CD14-positive monocyte (primary cell): Measurements from ENCODE around the gene CDT1. TPM values are rescaled to one million over a fixed set of nuclear protein-coding genes. Genes with fewer than 3 reads are reported as not detected.
A peak's percentile ranks its signal among the peaks of the same experiment; 100 is the strongest.

Experiments
- DNase-seq, 3 donors: peaks; one replicate each; pipeline ENCODE4 v3.0.0-alpha.2; 2011 to 2022
- H2AFZ ChIP-seq: 2 replicates; pipeline ENCODE4 v1.6.0; 2012; ENCODE audit warnings: mild to moderate bottlenecking, low read depth, low read length, inconsistent platforms; ENCODE audit not compliant: insufficient read depth, poor library complexity, severe bottlenecking
- H3K27ac ChIP-seq, 2 donors: 1 replicate in 1 of 2; 2 replicates in 1 of 2; pipeline ENCODE4 v1.5.1; 2012 to 2013; ENCODE audit warnings: low read length in 2 of 2, control low read depth in 1 of 2, inconsistent platforms in 1 of 2, low read depth in 1 of 2, mild to moderate bottlenecking in 1 of 2
- H3K27me3 ChIP-seq, 2 donors: one replicate each; pipeline versions ENCODE4 v1.6.0 to v1.6.1; 2011 to 2013; ENCODE audit warnings: low read length in 2 of 2; ENCODE audit not compliant: control insufficient read depth in 2 of 2, insufficient read depth in 2 of 2
- H3K36me3 ChIP-seq, 2 donors: replicated peaks in 1 of 2; 1 replicate in 1 of 2; 2 replicates in 1 of 2; pipeline versions ENCODE4 v1.5.1 to v1.6.1; 2012 to 2013; ENCODE audit warnings: low read length in 2 of 2, control low read depth in 1 of 2, inconsistent platforms in 1 of 2, mild to moderate bottlenecking in 1 of 2; ENCODE audit not compliant: insufficient read depth in 2 of 2, control insufficient read depth in 1 of 2
- H3K4me1 ChIP-seq, 2 donors: 1 replicate in 1 of 2; 2 replicates in 1 of 2; pipeline versions ENCODE4 v1.5.1 to v1.6.1; 2012 to 2013; ENCODE audit warnings: low read length in 2 of 2, control low read depth in 1 of 2, inconsistent platforms in 1 of 2, mild to moderate bottlenecking in 1 of 2, moderate library complexity in 1 of 2; ENCODE audit not compliant: insufficient read depth in 2 of 2, control insufficient read depth in 1 of 2
- H3K4me2 ChIP-seq: replicated peaks from 2 replicates; pipeline ENCODE3; 2012; ENCODE audit warnings: low read length, moderate library complexity, mild to moderate bottlenecking; ENCODE audit not compliant: poor library complexity, severe bottlenecking; ENCODE audit errors: extremely low read depth
- H3K4me3 ChIP-seq, 3 experiments: fragments of 200-600 bp in 1 of 3; sonication (generic) in 1 of 3; replicated peaks in 1 of 3; 1 replicate in 2 of 3; 2 replicates in 1 of 3; pipeline ENCODE4 v1.5.1; 2011 to 2013; ENCODE audit warnings: low read length in 3 of 3, mild to moderate bottlenecking in 3 of 3, control low read depth in 2 of 3, low read depth in 2 of 3, inconsistent platforms in 1 of 3, moderate library complexity in 1 of 3
- H3K79me2 ChIP-seq: 2 replicates; pipeline ENCODE4 v1.6.0; 2012; ENCODE audit warnings: mild to moderate bottlenecking, control low read depth, inconsistent platforms, low read length, moderate library complexity; ENCODE audit not compliant: insufficient read depth
- H3K9ac ChIP-seq: 2 replicates; pipeline ENCODE4 v1.6.0; 2017; ENCODE audit warnings: low read length, mild to moderate bottlenecking; ENCODE audit not compliant: insufficient read depth, poor library complexity, severe bottlenecking
- H3K9me3 ChIP-seq, 2 donors: replicated peaks in 1 of 2; 1 replicate in 1 of 2; 2 replicates in 1 of 2; pipeline versions ENCODE4 v1.5.1 to v1.6.1; 2012 to 2013; ENCODE audit warnings: low read length in 2 of 2, control low read depth in 1 of 2; ENCODE audit not compliant: control insufficient read depth in 1 of 2, insufficient read depth in 1 of 2
- H4K20me1 ChIP-seq: 2 replicates; pipeline ENCODE4 v1.6.0; 2012; ENCODE audit warnings: mild to moderate bottlenecking, low read length, control low read depth, moderate library complexity; ENCODE audit not compliant: insufficient read depth
- H3K27ac Mint-ChIP-seq, 7 donors: one replicate each; pipeline ENCODE4 v1.8.0; 2020; ENCODE audit warnings: mild to moderate bottlenecking in 7 of 7, mixed read lengths in 7 of 7, moderate library complexity in 6 of 7, inconsistent platforms in 2 of 7
- H3K27me3 Mint-ChIP-seq, 3 donors: one replicate each; pipeline ENCODE4 v1.8.0; 2021 to 2022; ENCODE audit warnings: low read depth in 3 of 3, mild to moderate bottlenecking in 3 of 3, mixed read lengths in 3 of 3, moderate library complexity in 3 of 3, inconsistent platforms in 1 of 3
- H3K36me3 Mint-ChIP-seq, 2 donors: one replicate each; pipeline ENCODE4 v1.8.0; 2020; ENCODE audit warnings: mixed read lengths in 2 of 2, inconsistent platforms in 1 of 2, mild to moderate bottlenecking in 1 of 2
- H3K4me1 Mint-ChIP-seq: one replicate; pipeline ENCODE4 v1.8.0; 2020; ENCODE audit warnings: mild to moderate bottlenecking, mixed read lengths
- H3K4me3 Mint-ChIP-seq, 2 donors: one replicate each; pipeline ENCODE4 v1.8.0; 2020; ENCODE audit warnings: mild to moderate bottlenecking in 2 of 2, mixed read lengths in 2 of 2, moderate library complexity in 1 of 2
- H3K9me3 Mint-ChIP-seq, 7 donors: one replicate each; pipeline ENCODE4 v1.8.0; 2020 to 2022; ENCODE audit warnings: mixed read lengths in 7 of 7, mild to moderate bottlenecking in 6 of 7, moderate library complexity in 6 of 7, inconsistent platforms in 2 of 7
- WGBS: methylation state at CpG from one replicate; pipeline ENCODE4 v1.1.5; 2013; ENCODE audit warnings: missing lambda C conversion rate; ENCODE audit not compliant: insufficient coverage; 5-methylcytosine and 5-hydroxymethylcytosine counted together
- intact Hi-C, 2 donors: fragments of 100-400 bp; cut with micrococcal nuclease; formaldehyde crosslinking; loops; one replicate each; pipeline versions ENCODE4 v1.15.0 to v1.15.1; 2023
- polyA plus RNA-seq, 3 donors: library from polyadenylated mRNA; depleted of rRNA in 1 of 3; unstranded in 2 of 3; stranded (reverse) in 1 of 3; fragments of 300-500 nt in 2 of 3; fragments of >200 nt in 1 of 3; fragmentation: Illumina TruSeq in 2 of 3; gene quantifications; 1 replicate in 2 of 3; 2 replicates in 1 of 3; pipeline ENCODE4 v1.2.3, GENCODE V29; 2012 to 2021
- TF ChIP-seq, protein P1 (sequence below): fragments of 200-600 bp; IDR thresholded peaks from one replicate; pipeline ENCODE4 v1.8.0; 2022; ENCODE audit warnings: antibody characterized with exemption, mild to moderate bottlenecking

Gene CDT1
- polyA plus RNA-seq, 3 donors, result 0.07 to 0.24 (median 0.16) TPM

GRCh38 chr16:88766975-88767374 is 36.6 kb upstream of the CDT1 start:
- peaks cover 99% of the 10 kb centered on the region for H3K79me2 ChIP-seq

GRCh38 chr16:88767546-88768070 is 36.0 kb upstream of the CDT1 start:
- TF ChIP-seq, protein P1, sequence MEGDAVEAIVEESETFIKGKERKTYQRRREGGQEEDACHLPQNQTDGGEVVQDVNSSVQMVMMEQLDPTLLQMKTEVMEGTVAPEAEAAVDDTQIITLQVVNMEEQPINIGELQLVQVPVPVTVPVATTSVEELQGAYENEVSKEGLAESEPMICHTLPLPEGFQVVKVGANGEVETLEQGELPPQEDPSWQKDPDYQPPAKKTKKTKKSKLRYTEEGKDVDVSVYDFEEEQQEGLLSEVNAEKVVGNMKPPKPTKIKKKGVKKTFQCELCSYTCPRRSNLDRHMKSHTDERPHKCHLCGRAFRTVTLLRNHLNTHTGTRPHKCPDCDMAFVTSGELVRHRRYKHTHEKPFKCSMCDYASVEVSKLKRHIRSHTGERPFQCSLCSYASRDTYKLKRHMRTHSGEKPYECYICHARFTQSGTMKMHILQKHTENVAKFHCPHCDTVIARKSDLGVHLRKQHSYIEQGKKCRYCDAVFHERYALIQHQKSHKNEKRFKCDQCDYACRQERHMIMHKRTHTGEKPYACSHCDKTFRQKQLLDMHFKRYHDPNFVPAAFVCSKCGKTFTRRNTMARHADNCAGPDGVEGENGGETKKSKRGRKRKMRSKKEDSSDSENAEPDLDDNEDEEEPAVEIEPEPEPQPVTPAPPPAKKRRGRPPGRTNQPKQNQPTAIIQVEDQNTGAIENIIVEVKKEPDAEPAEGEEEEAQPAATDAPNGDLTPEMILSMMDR, result no peak
- peak overlapping the region in 3 of 7 donors; percentile 32 to 82 (median 73) for H3K27ac Mint-ChIP-seq
- peaks cover 99% of the 10 kb centered on the region for H4K20me1 ChIP-seq
- no peak overlapping the region for H2AFZ ChIP-seq
- H3K9ac ChIP-seq, result peak overlapping the region; percentile 30
- no peak for DNase-seq
- H3K36me3 ChIP-seq, result peaks cover 25 to 34% of the 10 kb centered on the region in 2 donors
- no peaks in the 10 kb centered on the region for H3K9me3 Mint-ChIP-seq
- H3K27me3 Mint-ChIP-seq, result peaks cover 0 to 3% (median 1%) of the 10 kb centered on the region in 3 donors
- peaks cover 25 to 39% of the 10 kb centered on the region in 2 donors for H3K4me1 ChIP-seq
- no peak overlapping the region for H3K4me2 ChIP-seq
- no peaks in the 10 kb centered on the region for H3K27me3 ChIP-seq
- H3K4me1 Mint-ChIP-seq, result peaks cover 44% of the 10 kb centered on the region
- 88% methylated on average over 9 of the region's 12 CpGs for WGBS
- H3K9me3 ChIP-seq, result no peaks in the 10 kb centered on the region
- no peak overlapping the region for H3K4me3 ChIP-seq
- H3K36me3 Mint-ChIP-seq, result peaks cover 18 to 36% of the 10 kb centered on the region in 2 donors
- intact Hi-C loops, result no loop called here
- peak overlapping the region in 1 of 2 donors; percentile 57 for H3K27ac ChIP-seq
- peaks cover 99% of the 10 kb centered on the region for H3K79me2 ChIP-seq
- H3K4me3 Mint-ChIP-seq, result no peak overlapping the region

More at GRCh38 chr16:88766975-88767374, 36.6 kb upstream of the CDT1 start:
- H3K27ac Mint-ChIP-seq, result peak overlapping the region in 3 of 7 donors; percentile 55 to 82 (median 73)
- H3K9me3 ChIP-seq, result no peaks in the 10 kb centered on the region
- peaks cover 18 to 36% of the 10 kb centered on the region in 2 donors for H3K36me3 Mint-ChIP-seq
- H3K4me2 ChIP-seq, result no peak overlapping the region
- no peak overlapping the region for H3K4me3 ChIP-seq
- H3K4me1 ChIP-seq, result peaks cover 21 to 35% of the 10 kb centered on the region in 2 donors
- H3K36me3 ChIP-seq, result peaks cover 28 to 39% of the 10 kb centered on the region in 2 donors
- H3K27me3 ChIP-seq, result no peaks in the 10 kb centered on the region
- 92% methylated on average over 6 of the region's 11 CpGs for WGBS
- H3K27me3 Mint-ChIP-seq, result peaks cover 0 to 3% (median 1%) of the 10 kb centered on the region in 3 donors
- DNase-seq, result no peak
- no peak overlapping the region for H3K9ac ChIP-seq
- H3K4me3 Mint-ChIP-seq, result no peak overlapping the region
- intact Hi-C loops, result no loop called here
- H4K20me1 ChIP-seq, result peaks cover 99% of the 10 kb centered on the region
- TF ChIP-seq, protein P1, result no peak
- peak overlapping the region in 1 of 2 donors; percentile 57 for H3K27ac ChIP-seq
- H3K4me1 Mint-ChIP-seq, result peaks cover 38% of the 10 kb centered on the region
- no peak overlapping the region for H2AFZ ChIP-seq
- H3K9me3 Mint-ChIP-seq, result no peaks in the 10 kb centered on the region
